NK-92 (cell line): ENCODE data around the gene HDGFL2.

Experiments used
- DNase-seq: peaks from one replicate; lab custom pipeline; 2025; ENCODE audit not compliant: unreplicated experiment; lab: John Stamatoyannopoulos, UW

HDGFL2 gene

GRCh38 chr19:4496304-4496703 lies 24.2 kb downstream of the HDGFL2 start:
- DNase-seq, result no peak

- DNase-seq, result no peak
Observed at GRCh38 chr19:4497770-4498389, 25.8 kb downstream of the HDGFL2 start.

- no peak for DNase-seq
Observed at GRCh38 chr19:4498694-4499093, 26.6 kb downstream of the HDGFL2 start.

DNA sequence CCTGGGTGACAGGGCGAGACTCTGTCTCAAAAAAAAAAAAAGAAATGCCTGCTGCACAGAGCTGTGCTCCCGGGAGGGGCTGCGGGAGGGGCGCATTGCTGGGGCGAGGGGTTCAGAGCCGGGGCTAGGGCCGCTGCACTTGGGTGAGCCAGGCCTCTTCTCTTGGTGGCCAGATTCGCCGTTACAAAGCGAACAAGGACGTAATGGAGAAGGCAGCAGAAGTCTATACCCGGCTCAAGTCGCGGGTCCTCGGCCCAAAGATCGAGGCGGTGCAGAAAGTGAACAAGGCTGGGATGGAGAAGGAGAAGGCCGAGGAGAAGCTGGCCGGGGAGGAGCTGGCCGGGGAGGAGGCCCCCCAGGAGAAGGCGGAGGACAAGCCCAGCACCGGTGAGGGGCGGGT lies 27.2 kb downstream of the HDGFL2 start:
- DNase-seq, result no peak

DNA sequence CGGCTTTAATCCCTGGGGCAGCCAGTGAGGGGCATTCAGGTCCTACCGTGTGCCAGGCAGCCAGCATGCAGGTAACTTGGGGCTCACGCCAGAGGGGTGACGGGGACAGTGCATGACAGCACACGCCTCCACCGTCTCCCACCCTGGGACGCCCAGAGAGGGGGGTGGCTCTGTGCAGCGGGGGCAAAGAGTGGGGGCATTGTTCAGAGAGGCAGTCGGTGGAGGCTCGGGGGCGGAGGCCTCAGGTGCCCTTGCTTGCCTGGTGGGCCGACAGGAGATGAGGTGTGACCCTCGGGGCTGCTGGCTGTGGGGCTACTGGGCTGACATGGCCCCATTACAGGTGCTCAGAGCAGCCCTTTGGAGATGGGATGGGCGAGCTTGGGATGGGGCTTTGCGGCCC lies 27.8 kb downstream of the HDGFL2 start:
- DNase-seq, result no peak

- no peak for DNase-seq
Observed at GRCh38 chr19:4500841-4501591, 28.9 kb downstream of the HDGFL2 start.

- no peak for DNase-seq
Observed at GRCh38 chr19:4501691-4502090, 29.6 kb downstream of the HDGFL2 start.

GRCh38 chr19:4502282-4503131 lies 30.4 kb downstream of the HDGFL2 start:
- no peak for DNase-seq

DNA sequence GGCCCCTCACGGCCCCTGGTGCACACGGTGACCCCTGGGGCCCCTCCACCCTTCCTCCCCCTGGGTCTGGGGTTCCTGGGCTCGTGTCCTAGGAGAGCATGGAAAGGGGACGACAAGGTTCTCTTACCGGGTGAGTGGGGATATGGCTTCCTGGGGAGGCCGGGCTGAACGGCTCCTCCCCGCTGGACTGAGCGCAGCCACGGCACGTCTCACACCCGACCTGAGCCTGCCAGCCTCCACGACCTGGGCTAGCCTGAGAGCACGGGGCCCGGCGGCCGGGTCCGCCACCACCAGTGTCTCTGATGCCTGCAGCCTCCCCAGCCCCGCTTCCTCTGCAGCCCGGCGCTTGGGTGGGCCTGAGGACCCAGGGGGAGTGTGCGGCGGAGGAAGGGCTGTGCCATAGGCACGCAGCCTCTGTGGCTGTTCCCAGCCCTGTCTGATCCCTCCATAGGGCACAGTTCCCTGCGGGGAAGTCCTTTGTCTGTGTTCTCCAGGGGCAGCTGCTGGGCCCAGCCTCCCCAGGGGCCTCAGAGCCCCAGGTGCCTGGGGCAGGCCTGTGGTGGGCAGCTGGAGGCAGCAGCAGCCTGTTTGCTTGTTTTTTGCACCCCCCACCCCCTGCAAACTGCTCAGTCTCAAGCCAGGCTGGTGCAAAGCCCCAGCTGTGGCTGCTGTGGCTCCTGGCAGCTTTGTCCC lies 31.2 kb downstream of the HDGFL2 start:
- DNase-seq, result no peak

GRCh38 chr19:4503825-4504170 lies 31.7 kb downstream of the HDGFL2 start:
- no peak for DNase-seq

DNA sequence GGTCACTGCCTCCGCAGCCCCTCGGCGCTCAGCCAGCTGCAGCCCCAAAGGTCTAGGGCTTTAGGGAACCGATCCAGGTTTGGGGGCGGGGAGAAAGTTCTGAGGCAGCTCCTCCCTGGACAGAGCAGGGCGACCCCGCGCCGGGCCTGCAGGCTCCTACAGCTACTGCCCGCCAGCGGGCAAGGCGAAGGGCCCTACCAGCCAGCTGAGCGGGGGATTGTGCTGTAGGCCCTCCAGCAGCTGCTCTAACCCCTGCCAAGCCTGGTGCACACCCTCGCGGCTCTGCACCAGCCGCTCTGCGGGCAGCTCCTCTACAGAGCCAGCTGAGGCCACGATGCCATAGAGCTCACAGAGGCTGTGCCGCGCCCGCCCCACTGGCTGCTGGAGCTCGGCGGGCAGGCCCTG lies 32.2 kb downstream of the HDGFL2 start:
- no peak for DNase-seq

DNA sequence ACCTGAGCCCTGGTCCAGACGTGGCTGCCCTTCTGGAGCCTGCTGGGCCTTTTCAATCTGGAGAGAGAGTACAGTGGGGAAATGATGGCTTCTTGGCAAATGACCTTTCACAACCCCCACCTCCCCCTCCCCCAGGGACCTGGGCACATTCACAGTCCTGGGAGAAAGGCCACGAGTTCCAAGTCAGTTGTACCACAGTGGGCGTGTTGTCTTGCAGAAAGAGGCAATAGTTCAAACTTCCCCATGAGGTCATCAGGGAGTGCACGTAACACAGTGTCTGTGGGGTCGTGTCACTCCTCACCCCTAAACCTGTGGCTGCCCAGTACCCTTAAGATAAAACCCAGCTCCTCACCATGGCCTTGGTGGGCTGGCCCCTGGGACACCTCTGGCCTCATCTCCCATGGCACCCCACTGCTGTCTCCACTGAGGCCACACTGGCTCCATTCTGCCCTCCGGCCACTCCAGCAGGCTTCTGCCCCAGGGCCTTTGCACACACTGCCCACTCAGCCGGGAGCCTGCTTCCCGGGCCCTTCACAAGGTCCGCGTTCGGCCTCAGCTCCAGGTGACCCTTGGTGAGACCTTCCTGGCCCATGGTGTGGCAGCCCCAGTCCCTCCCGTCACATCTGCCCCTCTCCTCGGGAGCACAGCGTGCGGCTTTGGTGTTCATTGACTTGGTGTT lies 32.9 kb downstream of the HDGFL2 start:
- no peak for DNase-seq

DNA sequence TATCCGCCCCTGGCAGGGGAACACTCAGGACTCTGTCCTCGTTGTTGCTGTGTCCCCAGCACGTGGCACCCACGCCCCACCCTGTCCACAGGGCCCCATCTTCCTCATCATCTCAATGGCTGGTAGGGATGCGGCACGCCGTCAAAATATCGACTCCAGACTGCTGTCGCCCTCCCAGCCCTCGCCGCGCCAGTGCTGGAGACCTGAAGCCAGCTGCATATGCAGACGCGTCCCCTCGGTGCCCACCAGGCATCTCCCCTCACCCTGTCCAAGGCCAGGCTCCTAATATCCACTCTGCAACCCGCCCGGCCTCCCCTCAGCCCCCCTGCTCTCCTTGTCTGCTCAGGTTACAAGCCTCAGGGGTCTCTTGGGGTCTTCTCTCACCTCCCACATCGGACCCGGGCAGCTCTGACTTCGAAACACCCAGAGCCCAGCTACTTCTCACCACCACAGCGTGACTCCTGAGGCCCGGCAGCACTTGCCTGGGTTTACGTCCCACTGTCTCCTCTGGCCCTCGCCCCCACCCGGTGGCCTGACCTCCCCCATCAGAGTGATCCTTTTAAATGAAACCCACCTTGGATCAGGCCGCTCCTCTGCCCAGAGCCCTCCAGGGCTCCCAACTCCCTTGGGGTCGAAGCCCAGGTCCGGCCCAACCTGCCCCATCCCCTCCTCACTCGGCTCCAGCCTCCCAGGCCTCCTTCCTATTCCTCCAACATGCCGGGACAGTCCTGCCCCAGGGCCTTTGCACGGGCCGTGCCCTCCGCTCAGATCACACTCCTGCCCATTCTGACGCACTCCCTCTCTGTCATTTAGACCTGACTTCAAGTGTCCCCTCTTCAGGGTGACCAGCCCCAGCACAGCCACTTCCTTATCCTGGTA lies 33.7 kb downstream of the HDGFL2 start:
- DNase-seq, result no peak

DNA sequence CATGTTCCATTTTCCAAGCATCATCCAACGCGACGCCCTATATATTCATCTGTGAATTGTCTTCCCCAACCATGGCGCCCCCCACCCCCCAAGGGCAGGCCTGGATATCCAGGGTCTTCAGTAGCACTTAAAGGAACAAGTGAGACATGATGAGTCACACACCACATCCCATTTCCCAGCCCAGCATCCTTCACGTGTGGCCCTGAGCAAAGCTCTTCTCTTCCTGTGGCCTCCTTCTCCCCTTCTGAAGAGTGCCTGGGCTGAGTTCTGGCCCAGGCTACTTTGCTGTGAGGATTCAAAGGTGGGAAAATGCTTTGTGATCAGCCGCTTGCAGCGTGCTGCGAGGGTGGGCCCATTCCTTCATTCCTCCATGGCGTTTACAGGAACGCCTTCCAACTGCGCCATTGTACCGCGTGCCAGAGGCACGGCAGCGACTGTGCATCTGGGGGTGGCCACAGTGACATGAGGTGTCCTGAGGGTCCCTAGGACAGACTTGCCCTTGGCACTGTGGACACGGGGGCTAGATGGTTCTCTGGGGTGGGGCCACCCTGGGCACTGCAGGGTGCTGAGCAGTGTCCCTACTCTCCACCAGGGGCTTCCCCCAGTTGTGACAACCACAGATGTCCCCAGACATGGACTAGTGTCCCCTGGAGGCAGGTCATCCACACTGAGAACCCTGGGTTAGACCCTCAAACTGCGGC lies 34.5 kb downstream of the HDGFL2 start:
- no peak for DNase-seq

DNA sequence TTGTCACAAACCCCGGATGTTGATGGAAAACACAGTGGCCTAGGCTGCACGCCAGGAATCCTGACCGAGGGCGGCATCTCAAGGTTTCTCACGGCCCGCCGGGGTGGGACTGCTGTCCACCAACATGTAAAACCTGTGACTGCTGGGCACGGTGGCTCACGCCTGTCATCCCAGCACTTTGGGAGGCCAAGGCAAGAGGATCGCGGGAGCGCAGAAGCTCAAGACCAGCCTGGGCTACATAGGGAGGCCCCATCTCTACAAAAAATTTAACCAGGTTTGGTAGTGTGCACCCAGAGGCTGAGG lies 35.0 kb downstream of the HDGFL2 start:
- no peak for DNase-seq

DNA sequence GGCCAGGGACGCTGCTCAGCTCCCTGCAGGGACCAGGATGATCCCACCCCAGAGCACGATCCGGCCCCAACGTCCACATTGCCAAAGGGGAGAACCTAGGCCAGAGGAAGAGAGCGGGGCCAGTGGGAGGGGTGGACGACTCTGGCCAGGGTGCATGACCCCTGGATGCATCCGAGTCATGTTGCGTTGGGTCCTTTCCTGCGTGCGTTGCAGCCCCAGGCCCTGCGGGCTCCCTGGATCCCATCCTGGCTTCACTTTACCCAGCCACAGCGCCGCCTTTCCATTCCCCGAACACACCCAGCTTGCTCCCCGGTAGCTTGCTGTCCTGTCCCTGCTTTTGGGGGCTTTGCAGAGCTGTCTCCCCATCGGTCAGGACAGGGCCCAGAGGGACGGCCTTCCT lies 35.7 kb downstream of the HDGFL2 start:
- DNase-seq, result no peak

- DNase-seq, result no peak
Observed at GRCh38 chr19:4508698-4509097, 36.6 kb downstream of the HDGFL2 start.

DNA sequence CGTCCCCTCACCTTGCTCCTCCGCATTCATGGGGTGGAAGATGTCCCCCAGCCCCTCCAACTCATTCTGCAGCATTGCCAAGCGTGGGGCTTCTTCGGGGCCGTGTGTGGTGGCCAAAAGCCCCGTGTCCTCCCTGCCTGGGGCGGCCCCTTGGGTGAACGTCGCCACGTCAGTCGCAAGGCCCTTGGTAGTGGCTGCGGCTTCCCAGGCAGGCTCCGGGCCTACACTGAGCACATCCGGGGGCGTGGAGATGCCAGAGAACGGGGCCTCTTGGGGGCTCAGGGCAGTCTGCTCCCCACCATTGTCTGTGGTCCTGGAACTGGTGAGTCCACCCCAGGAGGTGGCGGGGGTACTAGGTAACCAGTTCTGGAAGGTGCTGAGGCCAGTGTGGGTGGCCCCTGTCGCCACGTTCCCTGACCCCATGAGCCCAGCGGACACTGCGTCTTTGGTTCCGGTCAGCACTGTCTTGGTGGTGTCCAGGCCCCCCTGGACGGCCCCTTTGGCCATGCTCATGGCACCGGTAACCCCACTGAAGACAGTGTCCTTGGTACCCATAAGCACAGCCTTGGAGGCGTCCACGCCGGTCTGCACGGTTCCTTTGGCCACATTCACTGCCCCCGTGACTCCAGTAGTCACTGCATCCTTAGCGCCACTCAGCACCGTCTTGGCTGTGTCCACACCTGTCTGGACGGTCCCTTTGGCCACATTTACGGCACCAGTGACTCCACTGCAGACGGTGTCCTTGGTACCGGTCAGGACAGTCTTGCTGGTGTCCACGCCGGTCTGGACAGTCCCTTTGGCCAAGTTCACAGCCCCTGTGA lies 38.5 kb downstream of the HDGFL2 start:
- DNase-seq, result no peak
